NCI-H345 treated with DMSO at 0.1 percent for 48 hours (cell line): ENCODE measurements around the gene ARSK.

ENCODE experiments used
- DNase-seq: peaks from one replicate; lab custom pipeline; 2025; ENCODE audit not compliant: unreplicated experiment; lab: John Stamatoyannopoulos, UW

The ARSK gene

DNA sequence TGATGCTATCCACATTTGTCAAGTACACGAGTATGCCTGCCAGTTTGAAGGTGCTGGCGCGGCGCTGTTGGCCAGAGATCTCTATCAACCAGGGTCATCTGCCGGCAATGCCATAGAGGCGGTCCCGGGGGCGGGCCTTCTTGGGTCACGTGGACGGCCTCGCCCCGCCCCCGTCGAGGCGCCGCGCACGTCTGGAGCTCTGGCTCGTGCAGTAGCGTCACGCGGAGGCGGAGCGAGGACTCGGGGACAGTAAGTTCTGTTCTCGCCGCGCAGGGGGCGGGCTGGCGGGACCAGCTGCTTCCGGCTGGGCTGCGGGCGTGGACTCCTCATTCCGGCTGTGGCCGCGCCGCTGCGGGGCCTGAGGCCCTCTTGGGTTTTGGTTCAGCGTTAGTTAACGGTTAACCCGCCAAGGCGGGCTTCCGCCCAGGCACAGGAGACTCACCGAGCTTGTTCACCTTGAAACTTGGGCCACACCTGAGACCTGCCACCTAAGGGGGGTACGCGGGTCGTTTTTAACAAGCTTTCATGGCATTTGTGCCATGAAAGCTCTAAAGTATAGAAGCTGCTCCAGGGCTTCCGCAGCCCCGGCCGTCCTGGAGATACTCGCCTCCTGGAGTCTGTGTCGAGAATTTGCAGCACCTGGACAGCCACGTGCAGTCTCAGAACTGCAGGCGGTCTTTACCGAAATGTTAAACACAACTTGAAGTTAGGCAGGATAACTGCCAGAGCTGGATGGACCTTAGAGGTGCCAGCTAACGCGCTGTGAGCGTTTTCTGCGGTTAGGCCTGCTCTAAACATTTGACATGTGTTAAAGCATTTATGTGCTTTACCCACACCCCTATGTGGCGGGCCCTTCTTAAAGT is 91.9 kb downstream of the ARSK start, which contains the start of gene RFESD:
Gene RFESD, plus strand, starts transcription at position 209 of the 863 bp plus-strand sequence. CDS start 5,495 bp downstream, outside the sequence.
- DNase-seq = peak; percentile 68

DNA sequence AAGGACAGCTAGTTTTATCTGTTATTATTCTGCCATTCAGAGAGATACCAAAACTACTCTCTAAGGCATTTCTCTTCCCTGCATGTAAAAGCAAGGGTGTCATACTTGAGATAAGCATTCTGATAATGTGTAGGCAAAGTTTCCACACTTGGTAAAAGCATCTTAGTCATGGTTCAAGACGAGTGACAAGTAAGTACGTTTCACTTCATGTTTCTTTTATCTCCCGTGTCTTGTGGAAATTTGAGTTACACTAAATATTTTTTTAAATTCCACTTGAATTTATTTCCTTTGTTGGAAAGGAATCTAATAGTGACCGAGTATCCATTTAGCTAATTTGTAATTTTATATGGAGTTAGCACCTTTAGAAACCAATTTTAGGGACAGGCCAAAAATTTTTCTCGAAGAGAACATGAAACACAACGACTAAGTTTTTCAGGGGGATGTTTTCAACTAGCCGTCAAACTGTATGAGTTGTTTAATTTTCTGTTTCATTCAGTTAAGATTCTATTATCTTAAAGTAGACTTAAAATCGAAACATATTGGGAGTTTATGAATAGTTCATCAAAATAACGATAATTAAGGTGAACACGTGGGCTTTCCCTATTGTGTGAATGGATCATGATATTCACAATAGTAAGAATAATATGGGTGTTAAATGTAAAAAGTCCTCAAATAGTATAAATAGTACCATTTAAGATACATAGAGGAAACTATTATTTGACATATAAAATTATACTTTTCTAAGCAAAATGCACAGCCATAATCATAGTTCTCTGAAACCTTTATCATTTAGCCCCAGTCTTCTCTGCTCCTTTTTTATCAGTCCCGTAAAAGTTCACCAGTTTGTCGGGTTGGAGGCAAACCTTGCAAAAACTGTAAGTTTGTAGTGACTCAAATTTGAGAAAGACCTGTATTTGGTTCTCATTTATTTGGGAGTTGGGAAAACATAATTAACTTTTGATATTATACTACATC is 93.3 kb downstream of the ARSK start:
- DNase-seq = no peak

DNA sequence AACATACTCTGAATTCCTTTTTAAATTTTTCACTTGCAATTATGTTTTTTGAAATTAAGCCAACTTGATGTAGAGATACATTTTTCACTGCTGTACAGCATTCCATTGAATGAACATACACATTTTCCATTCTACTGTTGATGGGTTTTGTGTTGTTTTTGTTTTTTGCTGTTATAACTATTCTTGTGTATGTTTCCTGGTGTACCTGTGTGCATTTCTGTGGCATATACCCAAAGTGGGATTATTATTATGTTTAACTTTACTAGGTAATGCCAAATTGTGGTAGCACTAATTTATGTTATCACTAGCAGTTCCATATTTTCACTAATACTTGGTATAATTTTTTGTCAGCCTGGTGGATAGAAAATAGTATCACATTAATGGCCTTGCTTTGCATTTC is 94.4 kb downstream of the ARSK start:
- DNase-seq = no peak

- DNase-seq = no peak
Observed at GRCh38 chr5:95649842-95650620, 95.1 kb downstream of the ARSK start.

GRCh38 chr5:95652849-95653248 is 97.9 kb downstream of the ARSK start:
- no peak for DNase-seq

- DNase-seq = no peak
Observed at GRCh38 chr5:95654196-95654595, 99.3 kb downstream of the ARSK start.
